Activated gamma-delta T cell treated with Interleukin-2 at 50 U/mL for 16 hours (primary cell): ENCODE data around the gene FMNL3.

Experiments used
- DNase-seq: peaks from one replicate; pipeline ENCODE4 v3.0.0-alpha.2; 2020

Gene FMNL3

GRCh38 chr12:49673446-49674317 is 33.5 kb downstream of the FMNL3 start:
- no peak for DNase-seq

DNA sequence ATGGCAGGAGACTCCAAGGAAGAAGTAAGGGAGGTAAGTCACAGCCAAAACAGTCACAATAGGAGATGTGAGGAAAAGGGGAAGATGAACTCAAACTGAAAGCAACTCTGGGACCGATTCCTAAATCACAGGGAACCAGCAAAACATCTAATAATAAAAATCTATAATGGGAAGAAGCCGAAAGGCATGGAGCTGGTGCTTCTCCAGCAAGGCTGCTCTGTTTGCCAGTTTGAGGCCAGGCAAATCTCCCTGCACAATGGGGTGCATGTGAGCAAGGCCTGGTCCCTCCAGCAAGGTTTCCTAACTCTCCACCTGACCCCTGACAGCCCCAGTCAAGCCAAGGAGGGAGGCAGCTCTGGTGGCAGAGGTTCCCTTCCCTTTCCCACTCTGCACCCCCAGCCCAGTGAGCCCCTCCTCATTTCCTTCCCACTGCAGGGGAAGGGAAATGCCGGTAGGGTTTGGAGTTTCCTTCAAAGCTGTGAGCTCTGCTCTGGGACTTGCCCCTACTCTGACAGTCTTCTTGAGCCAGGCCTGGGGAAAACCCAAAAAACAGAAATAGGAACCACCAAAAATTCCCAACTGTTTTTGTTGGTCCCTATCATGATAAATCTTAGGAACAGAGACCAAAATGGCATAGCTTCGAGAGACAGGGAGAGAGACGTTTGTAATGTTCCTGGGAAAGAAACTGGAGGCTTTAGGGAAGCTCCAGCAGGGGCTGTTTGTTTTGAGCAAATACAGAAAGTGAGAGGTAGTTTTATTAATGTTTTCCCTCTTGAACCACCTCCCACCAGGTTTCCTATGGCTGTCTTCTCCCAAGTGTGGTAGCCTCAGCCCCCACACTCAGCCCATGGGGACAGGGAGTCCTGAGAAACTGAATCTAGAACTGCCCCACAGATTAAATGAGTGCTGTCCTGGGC is 34.6 kb downstream of the FMNL3 start:
- DNase-seq = no peak

GRCh38 chr12:49671031-49671765 is 36.0 kb downstream of the FMNL3 start:
- peak; percentile 70 for DNase-seq

DNA sequence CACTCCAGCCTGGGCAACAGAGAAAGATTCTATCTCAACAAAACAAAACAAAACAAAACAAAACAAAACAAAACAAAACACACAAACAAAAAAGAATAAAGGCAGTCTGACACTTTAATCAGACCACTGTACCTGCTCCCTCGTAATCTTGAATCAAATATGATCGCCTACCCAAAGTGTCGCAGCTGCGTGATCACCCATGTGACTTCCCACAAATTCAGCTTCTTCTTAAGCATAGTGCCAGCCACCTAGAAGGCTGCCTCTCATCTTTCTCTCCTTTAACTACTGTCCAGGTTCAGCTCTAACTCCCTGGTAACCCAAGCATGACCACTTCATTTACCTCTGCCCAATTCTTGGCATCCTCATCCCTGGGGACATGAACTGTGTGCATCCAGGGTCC is 37.4 kb downstream of the FMNL3 start:
- no peak for DNase-seq

DNA sequence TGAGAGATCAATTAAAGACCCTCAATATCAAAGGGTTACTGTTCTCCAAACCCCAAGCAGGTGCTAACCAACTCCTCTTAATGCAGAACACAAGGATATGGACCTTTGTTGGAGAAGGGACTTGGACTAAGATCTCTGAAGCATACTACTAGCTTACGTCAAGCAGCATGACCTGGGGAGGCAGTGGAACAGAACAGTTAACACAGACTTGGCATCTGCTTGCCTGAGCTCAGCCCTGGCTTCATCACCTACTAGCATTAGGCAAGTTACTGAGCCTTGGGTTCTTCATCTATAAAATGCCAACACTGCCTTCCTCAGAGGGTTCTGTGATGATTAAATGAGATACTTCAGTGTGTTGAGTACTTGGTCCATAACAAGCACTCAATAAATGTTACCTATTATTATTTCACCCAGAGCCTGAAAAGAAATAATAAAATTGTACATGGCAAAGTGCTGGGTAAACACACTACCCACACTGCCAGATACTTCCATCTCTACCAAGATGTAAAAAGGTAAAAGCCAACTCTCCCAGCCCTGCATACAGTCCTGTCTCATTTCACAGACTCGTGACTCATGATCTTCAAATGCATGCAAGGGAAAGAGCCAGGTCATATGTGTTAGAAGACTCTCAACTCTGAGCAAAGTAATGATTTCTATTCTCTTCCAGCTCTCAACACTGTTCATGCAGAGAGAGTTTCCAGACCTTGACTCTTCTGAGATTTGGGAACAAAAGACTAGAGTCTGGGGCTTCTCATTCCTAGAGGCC is 39.7 kb downstream of the FMNL3 start:
- no peak for DNase-seq

DNA sequence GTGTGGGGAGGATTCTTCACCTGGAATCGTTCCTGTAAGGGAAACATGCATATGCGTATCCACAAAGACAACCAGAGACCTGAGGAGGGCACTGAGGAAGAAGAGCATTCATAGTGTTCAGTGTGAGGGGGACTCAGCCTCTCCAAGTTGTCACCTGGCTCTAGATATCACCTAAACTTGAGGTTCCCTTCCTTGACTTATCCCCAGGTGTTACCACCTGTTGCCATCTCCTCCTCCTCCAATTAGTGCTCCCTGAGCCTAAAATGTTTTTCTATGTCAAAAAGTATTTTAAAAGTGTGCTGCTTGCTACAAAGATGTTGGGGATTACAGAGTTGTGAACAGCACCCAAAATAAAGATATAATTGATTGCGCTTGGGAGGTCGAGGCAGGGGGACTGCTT is 41.0 kb downstream of the FMNL3 start:
- DNase-seq = no peak

- no peak for DNase-seq
These were observed 41.8 kb downstream of the FMNL3 start for GRCh38 chr12:49665384-49665783.

GRCh38 chr12:49664591-49665239 is 42.5 kb downstream of the FMNL3 start:
- DNase-seq = no peak

DNA sequence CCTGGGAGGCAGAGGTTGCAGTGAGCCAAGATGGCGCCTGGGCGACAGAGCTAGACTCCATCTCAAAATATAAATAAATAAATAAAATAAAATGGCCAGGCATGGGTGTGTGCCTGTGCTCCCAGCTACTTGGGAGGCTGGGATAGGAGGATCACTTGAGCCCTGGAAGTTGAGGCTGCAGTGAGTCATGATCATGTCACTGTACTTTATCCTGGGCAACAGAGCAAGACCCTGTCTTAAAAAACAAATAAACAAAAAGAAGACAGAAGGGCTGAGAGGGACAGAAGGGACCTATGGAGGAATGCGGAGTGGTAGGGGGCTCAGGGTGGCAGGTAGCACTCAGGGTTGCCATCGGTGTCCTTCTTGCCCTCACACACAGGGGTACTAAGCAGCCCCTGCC is 43.0 kb downstream of the FMNL3 start:
- no peak for DNase-seq

DNA sequence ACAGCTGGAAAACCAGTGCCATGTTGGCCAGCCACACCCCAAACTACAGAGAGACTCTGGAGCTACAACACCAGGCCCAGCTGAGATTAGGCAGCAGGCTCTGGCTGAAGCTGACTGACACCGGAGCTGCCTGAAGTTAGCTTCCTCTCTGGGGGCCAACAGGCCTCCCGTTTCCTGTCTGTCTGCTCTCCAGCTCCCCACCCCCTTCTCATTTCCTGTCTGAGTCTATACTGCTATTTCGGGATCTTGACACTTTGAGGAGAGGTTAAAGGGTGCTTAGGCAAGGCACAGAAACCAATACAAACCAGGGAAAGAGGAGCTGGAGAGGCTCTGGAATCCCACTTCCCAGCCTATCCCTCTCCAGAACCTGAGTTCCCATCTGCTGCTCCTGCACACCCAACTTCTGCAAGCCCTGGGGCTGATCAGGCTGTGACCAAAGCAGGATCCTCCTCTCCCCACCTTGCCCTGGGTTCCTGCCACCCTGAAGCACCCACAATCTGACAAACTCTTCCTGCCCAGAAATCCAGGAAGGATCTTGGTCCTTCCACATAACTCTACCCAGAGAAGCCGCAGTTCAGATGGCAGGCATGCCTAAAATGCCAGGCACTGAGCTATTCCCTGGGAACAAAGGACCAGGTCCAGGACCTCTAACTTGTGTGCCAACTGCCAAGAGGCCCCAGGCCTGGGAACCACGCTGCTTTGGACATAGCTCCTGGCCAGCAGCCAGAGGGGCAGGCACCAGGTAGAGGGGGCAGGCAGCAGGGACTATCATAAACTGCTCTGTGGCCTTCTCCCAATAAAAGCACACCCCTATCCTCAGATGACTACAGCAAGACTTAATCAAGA is 44.0 kb downstream of the FMNL3 start:
- DNase-seq = peak; percentile 81

DNA sequence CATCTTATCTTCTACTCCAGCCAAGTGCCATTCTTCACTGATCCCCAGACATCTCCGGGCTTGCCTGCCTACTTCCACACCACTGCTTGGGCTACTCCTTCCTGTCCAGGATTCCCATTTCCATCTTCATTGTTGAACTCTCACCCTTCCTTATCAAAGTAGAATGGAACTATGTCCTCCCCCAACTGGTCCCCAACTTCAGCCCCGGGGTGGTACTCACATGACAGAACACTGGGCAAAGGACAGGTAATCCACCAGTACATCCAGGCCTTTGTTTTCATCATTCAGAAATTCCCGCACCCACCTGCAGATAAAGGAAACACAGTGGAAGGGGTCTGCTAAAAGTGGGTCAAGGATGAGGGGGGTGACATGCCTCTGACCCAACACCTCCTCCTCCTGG is 45.5 kb downstream of the FMNL3 start:
- DNase-seq = no peak

- no peak for DNase-seq
These were observed 46.0 kb downstream of the FMNL3 start for GRCh38 chr12:49661191-49661590.

DNA sequence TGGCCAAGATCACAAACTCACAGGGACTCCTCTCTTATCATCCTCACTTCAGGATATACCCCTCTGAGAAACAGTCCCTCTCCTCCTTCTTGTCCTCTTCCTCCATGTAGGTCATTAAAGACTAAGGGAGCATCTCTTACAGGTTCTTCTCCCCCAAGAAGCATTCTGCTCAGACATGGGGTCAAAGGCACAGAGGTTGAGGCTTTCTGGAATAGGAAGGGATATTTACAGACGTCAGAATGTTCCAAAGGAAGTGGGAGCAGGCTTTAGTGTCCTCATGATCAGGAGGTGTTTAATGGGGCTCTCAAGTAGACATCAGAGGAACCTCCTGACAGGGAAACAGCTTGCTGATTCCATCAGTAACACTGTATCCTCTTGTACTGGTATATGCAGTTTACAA is 47.5 kb downstream of the FMNL3 start:
- no peak for DNase-seq

DNA sequence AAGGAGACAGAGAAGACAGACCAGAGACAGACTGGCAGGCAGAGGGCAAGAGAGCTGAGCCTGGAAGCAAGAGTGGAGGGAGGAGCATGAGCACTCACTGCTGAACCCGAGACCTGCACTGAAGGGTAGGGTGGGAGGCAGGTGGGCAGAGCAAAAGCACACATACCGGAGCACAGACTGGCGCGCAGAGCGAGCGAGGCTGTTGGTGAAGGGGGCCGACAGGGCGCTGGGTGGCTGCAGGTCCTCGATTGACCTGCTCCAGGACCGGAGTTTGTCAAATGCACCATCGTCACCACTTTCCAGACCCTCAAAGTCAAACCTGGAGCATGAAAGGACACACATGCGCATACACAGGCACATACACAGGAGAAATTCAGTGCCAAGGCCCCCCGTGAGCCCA is 48.9 kb downstream of the FMNL3 start:
- DNase-seq = no peak

GRCh38 chr12:49655595-49656236 is 51.5 kb downstream of the FMNL3 start:
- no peak for DNase-seq

GRCh38 chr12:49654715-49655114 is 52.5 kb downstream of the FMNL3 start:
- DNase-seq = no peak

GRCh38 chr12:49652921-49653520 is 54.2 kb downstream of the FMNL3 start:
- DNase-seq = no peak

DNA sequence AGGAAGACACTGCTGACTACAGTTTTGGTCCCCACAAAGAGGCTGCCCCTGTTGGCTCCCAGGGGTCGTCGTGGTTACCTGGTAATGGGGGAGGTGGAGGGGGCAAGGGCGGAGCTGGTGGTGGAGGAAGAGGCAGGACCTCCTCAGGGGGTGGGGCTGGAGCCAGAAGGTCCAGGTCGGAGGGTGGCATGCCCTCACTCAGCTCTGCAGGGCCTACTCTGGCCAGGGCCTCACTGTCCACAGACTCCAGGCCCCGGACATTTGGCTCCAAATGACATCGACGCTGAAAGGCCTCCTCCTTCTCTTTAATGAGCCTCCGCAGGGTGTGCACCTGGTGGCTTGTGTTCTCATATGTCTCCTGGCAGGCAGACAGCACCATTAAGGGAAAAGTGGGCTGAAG is 55.4 kb downstream of the FMNL3 start:
- no peak for DNase-seq

DNA sequence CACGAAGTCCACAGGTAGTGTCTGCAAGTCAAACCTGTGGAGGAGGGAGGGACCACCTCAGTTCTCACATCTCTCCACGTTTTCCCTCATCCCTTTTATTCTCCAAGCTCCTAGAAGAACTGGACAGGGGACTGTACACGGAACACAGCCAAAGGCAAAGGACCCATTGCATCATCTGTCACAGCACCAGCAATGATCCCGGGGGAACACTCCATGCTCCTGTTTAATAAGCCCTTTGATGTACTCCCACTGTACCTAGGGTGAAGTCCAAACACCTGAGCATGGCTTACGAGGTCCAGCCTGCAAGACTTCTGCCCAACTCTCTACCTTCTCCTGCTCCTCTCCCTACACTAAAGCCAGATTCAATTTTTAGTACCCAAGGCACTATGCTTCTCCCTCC is 57.3 kb downstream of the FMNL3 start:
- no peak for DNase-seq

DNA sequence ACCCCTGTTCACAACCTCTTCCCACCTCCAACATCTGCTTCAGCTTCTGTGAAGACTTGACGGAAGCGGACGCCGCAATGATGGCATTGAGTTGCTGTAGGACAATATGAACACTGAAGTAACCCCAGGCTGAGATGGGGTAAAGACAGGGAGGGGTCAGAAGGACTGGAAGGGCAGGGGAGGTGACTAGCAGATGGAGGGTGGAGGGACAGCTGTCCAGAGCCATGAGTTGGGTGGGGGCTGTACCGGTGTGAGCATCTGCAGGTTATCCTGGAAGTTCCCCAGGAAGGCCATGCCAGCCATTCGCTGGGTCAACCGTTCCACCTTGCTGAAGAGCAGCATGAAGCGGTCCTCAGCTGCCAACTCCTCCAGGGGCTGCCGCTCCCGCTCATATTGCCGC is 57.8 kb downstream of the FMNL3 start:
- DNase-seq = no peak
